Esophagus squamous epithelium (tissue), 5 donors: ENCODE results near the gene FMO5. TPM values are rescaled to one million over a fixed set of nuclear protein-coding genes. Genes with fewer than 3 reads are reported as not detected.

Experiments used
- DNase-seq: peaks from one replicate; lab custom pipeline; 2025; lab: John Stamatoyannopoulos, UW
- H3K27ac ChIP-seq, 4 donors: fragments of 200-600 bp; sonication (generic); one replicate each; pipeline ENCODE4 v1.5.1; 2016 to 2019; ENCODE audit warnings: mild to moderate bottlenecking in 1 of 4
- H3K27me3 ChIP-seq, 4 donors: fragments of 200-600 bp; sonication (generic); 1 replicate in 3 of 4; 2 replicates in 1 of 4; pipeline versions ENCODE4 v1.5.1 to v1.6.0; 2017 to 2021; ENCODE audit warnings: antibody characterized with exemption in 1 of 4
- H3K36me3 ChIP-seq, 3 donors: fragments of 200-600 bp; sonication (generic); one replicate each; pipeline ENCODE4 v1.5.1; 2016 to 2019
- H3K4me1 ChIP-seq, 3 donors: fragments of 200-600 bp; sonication (generic); one replicate each; pipeline ENCODE4 v1.5.1; 2017 to 2019
- H3K4me3 ChIP-seq, 4 donors: fragments of 200-600 bp; sonication (generic); 1 replicate in 3 of 4; 2 replicates in 1 of 4; pipeline ENCODE4 v1.5.1; 2016 to 2019; ENCODE audit warnings: mild to moderate bottlenecking in 2 of 4, moderate library complexity in 1 of 4
- H3K9me3 ChIP-seq, 3 donors: fragments of 200-600 bp; sonication (generic); one replicate each; pipeline ENCODE4 v1.5.1; 2016 to 2019
- POLR2A ChIP-seq, 4 donors: fragments of 450-650 bp; IDR thresholded peaks; one replicate each; pipeline ENCODE4 v1.6.1; 2017; ENCODE audit warnings: antibody characterized with exemption in 4 of 4, mild to moderate bottlenecking in 4 of 4, moderate library complexity in 3 of 4
- WGBS, 2 donors: methylation state at CpG; one replicate each; pipeline ENCODE4 v1.1.5; 2018; 5-methylcytosine and 5-hydroxymethylcytosine counted together
- intact Hi-C: fragments of 100-400 bp; cut with DNase I; formaldehyde crosslinking; loops from one replicate; pipeline ENCODE4 v1.15.0; 2022
- total RNA-seq, 4 donors: library from RNA; depleted of rRNA; stranded (reverse); fragments of >200 nt; gene quantifications; one replicate each; pipeline ENCODE4 v1.1.0, GENCODE V29; 2016
- TF ChIP-seq, protein P1 (sequence below), 6 experiments: fragments of 450-650 bp in 4 of 6; fragments of 200-600 bp in 2 of 6; sonication (generic) in 2 of 6; IDR thresholded peaks; one replicate each; pipeline ENCODE4 v1.5.1; 2016 to 2019; ENCODE audit warnings: antibody characterized with exemption in 6 of 6, mild to moderate bottlenecking in 4 of 6, moderate library complexity in 4 of 6
- donor health status: DM: yes; HTN: yes; CAD: no.

Gene FMO5
- total RNA-seq, 4 donors from 2014 or later, result 0.38 to 2.3 (median 0.77) TPM

- no peak for TF ChIP-seq POLR2A (IDR thresholded peaks at IDR 0.05)
- TF ChIP-seq, protein P1, sequence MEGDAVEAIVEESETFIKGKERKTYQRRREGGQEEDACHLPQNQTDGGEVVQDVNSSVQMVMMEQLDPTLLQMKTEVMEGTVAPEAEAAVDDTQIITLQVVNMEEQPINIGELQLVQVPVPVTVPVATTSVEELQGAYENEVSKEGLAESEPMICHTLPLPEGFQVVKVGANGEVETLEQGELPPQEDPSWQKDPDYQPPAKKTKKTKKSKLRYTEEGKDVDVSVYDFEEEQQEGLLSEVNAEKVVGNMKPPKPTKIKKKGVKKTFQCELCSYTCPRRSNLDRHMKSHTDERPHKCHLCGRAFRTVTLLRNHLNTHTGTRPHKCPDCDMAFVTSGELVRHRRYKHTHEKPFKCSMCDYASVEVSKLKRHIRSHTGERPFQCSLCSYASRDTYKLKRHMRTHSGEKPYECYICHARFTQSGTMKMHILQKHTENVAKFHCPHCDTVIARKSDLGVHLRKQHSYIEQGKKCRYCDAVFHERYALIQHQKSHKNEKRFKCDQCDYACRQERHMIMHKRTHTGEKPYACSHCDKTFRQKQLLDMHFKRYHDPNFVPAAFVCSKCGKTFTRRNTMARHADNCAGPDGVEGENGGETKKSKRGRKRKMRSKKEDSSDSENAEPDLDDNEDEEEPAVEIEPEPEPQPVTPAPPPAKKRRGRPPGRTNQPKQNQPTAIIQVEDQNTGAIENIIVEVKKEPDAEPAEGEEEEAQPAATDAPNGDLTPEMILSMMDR (IDR thresholded peaks at IDR 0.05), result no peak
- WGBS, 2 donors, result 84 to 90% methylated on average over 4 of the region's 4 CpGs
- Histone ChIP-seq H3K4me1 (no peaks in the 10 kb centered on the region), H3K9me3 (no peaks in the 10 kb centered on the region), H3K36me3 (peaks cover 3 to 89% (median 11%) of the 10 kb centered on the region in 3 donors), H3K27me3 (no peaks in the 10 kb centered on the region), H3K27ac (no peak overlapping the region), H3K4me3 (no peak overlapping the region)
- intact Hi-C loops, result no loop called here
- DNase-seq, result no peak
Observed at GRCh38 chr1:147267711-147268110, 42.6 kb upstream of the FMO5 start.

- no peak for TF ChIP-seq POLR2A (IDR thresholded peaks at IDR 0.05)
- TF ChIP-seq, protein P1 (IDR thresholded peaks at IDR 0.05), result no peak
- intact Hi-C loops, result no loop called here
- no peaks in the 10 kb centered on the region for H3K4me1 ChIP-seq
- H3K9me3 ChIP-seq, result no peaks in the 10 kb centered on the region
- peaks cover 3 to 88% (median 11%) of the 10 kb centered on the region in 3 donors for H3K36me3 ChIP-seq
- no peak overlapping the region for H3K27ac ChIP-seq
- DNase-seq, result no peak
- H3K27me3 ChIP-seq, result no peaks in the 10 kb centered on the region
- no peak overlapping the region for H3K4me3 ChIP-seq
- WGBS, 2 donors, result 92 to 95% methylated on average over 5 of the region's 5 CpGs
Observed at GRCh38 chr1:147266381-147266780, 41.2 kb upstream of the FMO5 start.

- 71 to 79% methylated on average over 3 of the region's 3 CpGs for WGBS, 2 donors
- Histone ChIP-seq H3K27ac (no peak overlapping the region), H3K36me3 (peaks cover 3 to 89% (median 11%) of the 10 kb centered on the region in 3 donors), H3K4me1 (no peaks in the 10 kb centered on the region), H3K27me3 (no peaks in the 10 kb centered on the region), H3K9me3 (no peaks in the 10 kb centered on the region), H3K4me3 (no peak overlapping the region)
- DNase-seq, result no peak
- TF ChIP-seq POLR2A (IDR thresholded peaks at IDR 0.05), result no peak
- TF ChIP-seq, protein P1 (IDR thresholded peaks at IDR 0.05), result no peak
- intact Hi-C loops, result no loop called here
Observed at GRCh38 chr1:147264158-147264768, 39.1 kb upstream of the FMO5 start.

GRCh38 chr1:147260956-147261355 is 35.8 kb upstream of the FMO5 start:
- intact Hi-C loops, result no loop called here
- 82 to 98% methylated on average over 4 of the region's 4 CpGs for WGBS, 2 donors
- Histone ChIP-seq H3K36me3 (peaks cover 0 to 75% (median 11%) of the 10 kb centered on the region in 3 donors), H3K9me3 (no peaks in the 10 kb centered on the region), H3K27ac (no peak overlapping the region), H3K4me1 (no peaks in the 10 kb centered on the region), H3K27me3 (no peaks in the 10 kb centered on the region), H3K4me3 (no peak overlapping the region)
- DNase-seq, result no peak
- no peak for TF ChIP-seq POLR2A (IDR thresholded peaks at IDR 0.05)
- TF ChIP-seq, protein P1 (IDR thresholded peaks at IDR 0.05), result no peak

GRCh38 chr1:147252540-147252939 is 27.4 kb upstream of the FMO5 start:
- TF ChIP-seq, protein P1 (IDR thresholded peaks at IDR 0.05), result no peak
- TF ChIP-seq POLR2A (IDR thresholded peaks at IDR 0.05), result no peak
- peaks cover 0 to 33% (median 0%) of the 10 kb centered on the region in 3 donors for H3K36me3 ChIP-seq
- no peak for DNase-seq
- WGBS, 2 donors, result 69 to 70% methylated on average over 5 to 9 of the region's 9 CpGs
- H3K27me3 ChIP-seq, result no peaks in the 10 kb centered on the region
- H3K9me3 ChIP-seq, result no peaks in the 10 kb centered on the region
- intact Hi-C loops, result no loop called here
- H3K4me3 ChIP-seq, result no peak overlapping the region
- H3K27ac ChIP-seq, result no peak overlapping the region
- H3K4me1 ChIP-seq, result peaks cover 0 to 3% (median 0%) of the 10 kb centered on the region in 3 donors
